GM19397 (cell line): ENCODE data around the gene LUM.

ENCODE experiments used
- ATAC-seq: cut with Tn5 transposase; IDR thresholded peaks from one replicate; pipeline ENCODE4 v1.9.1; 2021; ENCODE audit warnings: mild to moderate bottlenecking, moderate library complexity; ENCODE audit not compliant: unreplicated experiment

The LUM gene

GRCh38 chr12:91111366-91112325 lies at the start of gene LUM:
Gene LUM, minus strand, starts transcription at chr12:91111494. Its CDS starts 2,515 bp downstream, at chr12:91108979.
- no peak for ATAC-seq

GRCh38 chr12:91161009-91161408 lies 49.7 kb upstream of the LUM start:
- no peak for ATAC-seq

- ATAC-seq = no peak
Measured at GRCh38 chr12:91155990-91156389, 44.7 kb upstream of the LUM start.

GRCh38 chr12:91154131-91154530 lies 42.8 kb upstream of the LUM start:
- ATAC-seq = no peak

DNA sequence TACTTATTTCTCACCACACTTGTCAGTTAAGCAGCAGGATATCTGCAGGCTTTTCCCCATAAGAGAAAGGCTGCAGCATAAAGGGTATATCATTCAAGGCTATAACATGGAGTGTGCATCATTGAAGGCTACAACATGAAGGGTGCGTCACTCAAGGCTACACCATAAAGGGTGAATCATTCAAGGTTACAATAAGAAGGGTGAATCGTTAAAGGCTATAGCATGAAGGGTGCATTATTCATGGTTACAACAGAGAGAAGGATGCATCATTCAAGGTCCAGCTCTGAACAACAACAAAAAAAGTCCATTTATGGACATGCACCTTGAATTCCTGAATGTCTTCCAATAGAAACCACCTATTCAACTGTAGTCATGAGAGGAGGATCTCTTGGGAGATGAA lies 32.8 kb upstream of the LUM start:
- ATAC-seq = no peak

GRCh38 chr12:91143206-91143605 lies 31.9 kb upstream of the LUM start:
- no peak for ATAC-seq

GRCh38 chr12:91142221-91142631 lies 30.9 kb upstream of the LUM start:
- no peak for ATAC-seq

GRCh38 chr12:91140026-91140931 lies 29.0 kb upstream of the LUM start:
- no peak for ATAC-seq

GRCh38 chr12:91139286-91139685 lies 28.0 kb upstream of the LUM start:
- no peak for ATAC-seq

DNA sequence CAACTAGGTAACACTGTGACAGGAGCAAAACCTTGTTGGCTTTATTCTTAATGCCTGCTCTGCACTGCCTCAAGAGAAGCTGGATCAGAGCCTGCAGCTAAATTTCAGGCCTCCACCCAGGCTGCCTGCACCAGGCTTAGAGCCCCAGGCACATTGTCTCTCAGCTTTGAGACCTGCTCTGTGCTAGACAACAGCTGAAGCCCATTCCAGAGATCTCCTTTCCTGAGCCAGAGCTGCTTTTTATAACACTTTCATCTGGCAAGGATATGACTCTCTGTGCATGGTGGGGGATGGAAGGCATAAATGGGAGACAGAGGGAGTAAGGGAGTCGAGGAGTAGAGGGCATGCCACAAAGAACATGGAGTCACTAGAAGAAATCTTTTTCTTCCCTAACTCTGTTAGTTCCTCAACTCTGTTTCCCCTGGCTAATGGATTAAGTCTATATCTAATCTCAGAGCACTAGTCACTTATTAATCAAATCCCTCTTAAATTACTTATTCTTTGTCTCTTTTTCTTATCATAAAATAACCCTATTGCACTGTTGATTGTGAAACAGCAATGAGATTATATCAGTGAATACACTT lies 27.1 kb upstream of the LUM start:
- no peak for ATAC-seq

DNA sequence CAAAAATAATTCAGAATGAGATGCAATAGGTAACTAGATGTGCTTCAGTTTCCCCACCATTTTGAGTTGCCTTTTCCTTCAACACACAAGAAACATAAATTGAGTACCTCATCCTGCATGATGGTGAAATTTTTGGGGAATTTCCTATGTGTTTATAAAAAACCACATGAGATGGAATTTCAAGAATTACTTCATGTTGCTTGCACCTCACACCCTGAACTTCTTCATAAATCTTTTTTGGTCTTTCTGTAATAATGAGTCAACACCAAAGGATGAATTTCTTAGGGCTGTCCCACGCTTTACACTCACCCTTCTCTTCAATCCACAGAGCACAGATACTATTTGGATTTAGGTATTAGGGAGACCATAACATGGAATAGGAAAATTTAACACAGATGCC lies 22.6 kb upstream of the LUM start:
- ATAC-seq = no peak

DNA sequence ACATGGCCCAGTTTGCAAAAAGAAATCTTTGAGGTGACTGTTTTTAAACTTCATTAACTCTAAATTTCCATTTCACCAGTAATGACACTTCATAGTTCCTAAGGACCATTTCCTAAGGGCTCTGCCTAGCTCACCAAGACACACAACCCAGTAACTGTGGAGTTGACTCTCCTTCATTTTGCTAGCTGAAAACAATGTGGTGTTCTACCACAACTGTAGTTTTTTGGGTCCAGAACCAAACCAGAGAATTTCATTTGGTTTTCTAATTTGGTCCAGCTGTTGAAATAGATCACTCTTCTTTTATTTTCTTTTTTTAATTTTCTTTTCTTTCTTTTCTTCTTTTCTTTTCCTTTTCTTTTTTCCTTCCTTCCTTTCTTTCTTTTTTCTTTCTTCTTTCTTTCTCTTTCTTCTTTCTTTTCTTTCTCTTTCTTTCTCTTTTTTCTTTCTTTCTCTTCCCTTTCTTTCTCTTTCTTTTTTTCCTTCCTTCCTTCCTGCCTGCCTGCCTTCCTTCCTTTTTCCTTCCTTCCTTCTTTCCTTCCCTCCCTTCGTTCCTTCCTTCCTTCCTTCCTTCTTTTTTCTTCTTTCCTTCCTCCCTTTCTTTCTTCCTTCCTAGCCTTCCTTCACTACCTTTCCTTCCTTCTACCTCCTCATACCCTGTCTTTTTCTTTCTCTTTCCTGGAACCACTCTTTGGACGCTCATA lies 18.5 kb upstream of the LUM start:
- no peak for ATAC-seq

DNA sequence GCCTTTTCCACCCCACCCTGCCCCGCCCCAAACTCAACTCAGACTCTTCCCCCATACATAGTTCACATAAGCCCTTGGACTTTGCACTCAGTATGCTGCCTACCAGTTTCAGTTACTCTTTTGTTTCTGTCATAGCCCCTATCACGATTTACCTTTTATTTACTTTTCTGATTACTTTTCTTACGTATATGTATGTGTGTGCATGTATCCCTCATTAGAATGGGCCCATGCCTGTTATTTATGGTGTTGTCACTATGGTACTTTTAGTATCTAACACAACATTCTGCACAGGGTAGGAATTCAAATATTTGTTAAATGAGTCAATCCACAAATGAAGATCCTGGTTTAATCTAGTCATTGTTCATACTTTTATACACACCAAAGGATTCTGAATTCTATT lies 16.5 kb upstream of the LUM start:
- no peak for ATAC-seq

DNA sequence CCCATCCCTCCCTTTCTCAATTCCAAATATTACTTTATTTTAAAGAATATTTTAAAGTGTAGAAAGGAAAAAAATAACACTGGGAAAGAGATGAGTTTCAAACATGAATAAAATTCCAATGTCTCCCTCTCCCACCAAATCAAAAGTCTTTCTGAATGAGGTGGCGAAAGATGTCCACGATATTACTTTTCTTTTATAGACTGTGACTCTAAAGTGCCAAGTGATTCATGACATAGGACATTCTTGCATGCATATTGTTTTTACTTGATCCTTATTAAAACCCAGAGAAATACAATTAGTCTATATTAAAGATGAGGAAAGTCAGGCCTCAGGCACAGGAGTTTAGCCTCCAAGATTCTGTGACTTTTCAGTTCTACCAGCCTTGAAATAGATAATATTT lies 16.0 kb upstream of the LUM start:
- no peak for ATAC-seq

DNA sequence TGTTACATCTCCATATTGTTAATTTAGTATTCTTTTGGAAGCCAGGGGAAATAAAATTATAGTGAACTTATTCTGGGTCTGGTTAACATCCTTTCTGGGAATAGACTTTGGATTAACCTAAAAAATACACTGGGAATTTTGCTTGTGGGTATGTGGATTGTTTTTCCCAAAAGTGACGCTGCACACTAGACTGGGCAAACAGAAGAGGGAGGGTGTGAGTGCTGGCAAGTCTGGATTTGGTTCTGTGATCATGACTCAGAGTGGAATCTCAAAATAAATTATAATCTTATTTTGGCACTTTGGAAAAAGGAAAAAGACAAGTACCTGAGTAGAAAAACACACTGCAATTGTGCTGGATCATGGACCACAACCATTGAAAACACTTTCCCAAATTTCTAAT lies 15.2 kb upstream of the LUM start:
- ATAC-seq = no peak

DNA sequence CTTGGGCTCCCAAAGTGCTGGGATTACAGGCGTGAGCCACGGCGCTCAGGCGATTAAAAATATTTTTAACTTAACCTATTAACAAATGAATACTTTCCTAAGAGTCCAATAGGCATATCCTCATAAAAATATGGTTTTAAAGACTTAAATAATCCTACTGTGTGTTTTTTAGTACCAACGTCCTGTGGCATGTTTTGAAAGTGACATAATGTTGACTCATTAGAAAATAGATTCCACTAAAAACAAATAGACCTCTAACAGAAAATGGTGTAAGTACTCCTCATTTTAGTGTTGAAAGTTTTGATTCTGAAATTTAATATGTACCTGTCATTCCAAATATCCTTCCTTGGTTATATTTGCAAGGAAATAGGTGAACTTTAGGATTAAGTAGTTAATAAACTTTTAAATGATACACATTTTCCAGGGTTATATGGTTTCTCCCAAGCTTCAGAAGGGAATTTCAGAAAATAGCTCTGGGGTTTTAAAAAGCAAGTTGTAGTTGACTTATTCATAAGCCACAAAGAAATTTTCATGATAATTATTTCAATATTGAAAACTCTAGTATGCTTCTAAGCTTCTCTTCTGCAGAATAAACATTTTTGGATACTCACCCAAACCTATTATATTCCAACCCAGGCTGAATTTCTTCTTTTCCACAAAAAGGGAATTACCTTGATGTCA lies 12.1 kb upstream of the LUM start:
- no peak for ATAC-seq

GRCh38 chr12:91120781-91121180 lies 9.5 kb upstream of the LUM start:
- no peak for ATAC-seq

DNA sequence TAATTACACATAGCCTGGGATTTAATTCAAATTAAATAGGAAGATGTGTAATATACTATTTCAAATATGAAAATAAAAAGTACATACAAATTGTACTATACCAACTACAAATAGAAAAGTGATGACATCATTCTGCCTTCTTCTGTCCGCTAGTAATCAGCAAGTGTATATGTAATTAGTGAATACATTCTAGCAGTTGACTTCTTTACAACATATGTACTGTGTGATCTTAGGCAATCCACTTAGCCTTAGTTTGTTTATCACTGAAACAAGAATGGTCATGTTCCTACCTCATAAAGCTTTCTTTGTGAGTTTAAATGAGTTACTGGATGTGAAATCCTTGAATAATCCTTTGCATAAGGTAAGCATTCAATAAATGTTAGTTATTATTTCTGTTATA lies 7.8 kb upstream of the LUM start:
- ATAC-seq = no peak

- ATAC-seq = no peak
Measured at GRCh38 chr12:91113621-91114020, 2.3 kb upstream of the LUM start.

- no peak for ATAC-seq
Measured at GRCh38 chr12:91110311-91110924, 876 bp downstream of the LUM start.
